ENCODE measurements around the gene KRTAP5-2.

- TF ChIP-seq, protein P1, sequence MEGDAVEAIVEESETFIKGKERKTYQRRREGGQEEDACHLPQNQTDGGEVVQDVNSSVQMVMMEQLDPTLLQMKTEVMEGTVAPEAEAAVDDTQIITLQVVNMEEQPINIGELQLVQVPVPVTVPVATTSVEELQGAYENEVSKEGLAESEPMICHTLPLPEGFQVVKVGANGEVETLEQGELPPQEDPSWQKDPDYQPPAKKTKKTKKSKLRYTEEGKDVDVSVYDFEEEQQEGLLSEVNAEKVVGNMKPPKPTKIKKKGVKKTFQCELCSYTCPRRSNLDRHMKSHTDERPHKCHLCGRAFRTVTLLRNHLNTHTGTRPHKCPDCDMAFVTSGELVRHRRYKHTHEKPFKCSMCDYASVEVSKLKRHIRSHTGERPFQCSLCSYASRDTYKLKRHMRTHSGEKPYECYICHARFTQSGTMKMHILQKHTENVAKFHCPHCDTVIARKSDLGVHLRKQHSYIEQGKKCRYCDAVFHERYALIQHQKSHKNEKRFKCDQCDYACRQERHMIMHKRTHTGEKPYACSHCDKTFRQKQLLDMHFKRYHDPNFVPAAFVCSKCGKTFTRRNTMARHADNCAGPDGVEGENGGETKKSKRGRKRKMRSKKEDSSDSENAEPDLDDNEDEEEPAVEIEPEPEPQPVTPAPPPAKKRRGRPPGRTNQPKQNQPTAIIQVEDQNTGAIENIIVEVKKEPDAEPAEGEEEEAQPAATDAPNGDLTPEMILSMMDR (IDR thresholded peaks at IDR 0.05; ENCODE audit: low read length): no peak
- TF ChIP-seq EZH2phosphoT487 (IDR thresholded peaks at IDR 0.05; ENCODE audit: low read length): no peak
Measured at GRCh38 chr11:1586699-1587098, 11.4 kb downstream of the KRTAP5-2 start.

All from MM.1S (cell line).